Ascending aorta (tissue), 2 donors: Measurements from ENCODE around the gene MTSS2. TPM values are rescaled to one million over a fixed set of nuclear protein-coding genes. Genes with fewer than 3 reads are reported as not detected.
"Not testable (repeated sequence)": the region's sequence is repeated elsewhere in the genome, so short reads cannot be mapped to it uniquely, and the experiment has no call there.

Experiments used
- DNase-seq, 2 donors: peaks; one replicate each; pipeline ENCODE4 v3.0.0-alpha.2; 2019; ENCODE audit warnings: low spot score in 2 of 2
- H3K27ac ChIP-seq, 2 donors: fragments of 200-600 bp; sonication (generic); one replicate each; pipeline ENCODE4 v1.5.1; 2016 to 2017; ENCODE audit warnings: mild to moderate bottlenecking in 1 of 2
- H3K27me3 ChIP-seq: fragments of 200-600 bp; sonication (generic); one replicate; pipeline ENCODE4 v1.5.1; 2017
- H3K36me3 ChIP-seq, 2 donors: fragments of 200-600 bp; sonication (generic); one replicate each; pipeline ENCODE4 v1.5.1; 2016
- H3K4me1 ChIP-seq, 2 donors: fragments of 200-600 bp; sonication (generic); one replicate each; pipeline ENCODE4 v1.5.1; 2016 to 2017; ENCODE audit warnings: mild to moderate bottlenecking in 1 of 2
- H3K4me3 ChIP-seq, 2 donors: fragments of 200-600 bp; sonication (generic); one replicate each; pipeline ENCODE4 v1.5.1; 2016 to 2017; ENCODE audit warnings: mild to moderate bottlenecking in 1 of 2
- H3K9me3 ChIP-seq, 2 donors: fragments of 200-600 bp; sonication (generic); one replicate each; pipeline ENCODE4 v1.5.1; 2016
- CTCF ChIP-seq, 3 experiments: fragments of 200-600 bp in 2 of 3; fragments of 450-650 bp in 1 of 3; sonication (generic) in 2 of 3; IDR thresholded peaks; one replicate each; pipeline ENCODE4 v1.5.1; 2016 to 2019; ENCODE audit warnings: antibody characterized with exemption in 3 of 3, mild to moderate bottlenecking in 1 of 3, moderate library complexity in 1 of 3
- intact Hi-C: fragments of 100-400 bp; cut with DNase I; formaldehyde crosslinking; loops from one replicate; pipeline ENCODE4 v1.15.1; 2023
- total RNA-seq: library from RNA; depleted of rRNA; stranded (reverse); fragments of >200 nt; gene quantifications from one replicate; pipeline ENCODE4 v1.1.0, GENCODE V29; 2016

The MTSS2 gene
- total RNA-seq, 1 donor from 2014 or later: 98.6 TPM

GRCh38 chr16:70646260-70647241 is 39.3 kb downstream of the MTSS2 start, which contains the start of gene IL34:
Gene IL34 (plus strand): TSS chr16:70646559. CDS start chr16:70646948, 389 bp downstream.
- no peak for TF ChIP-seq CTCF (IDR thresholded peaks at IDR 0.05)

GRCh38 chr16:70644763-70645597 is 40.9 kb downstream of the MTSS2 start:
- Histone ChIP-seq H3K4me3 (no peak overlapping the region), H3K27ac (no peak overlapping the region), H3K9me3 (no peaks in the 10 kb centered on the region), H3K27me3 (no peaks in the 10 kb centered on the region), H3K36me3 (no peaks in the 10 kb centered on the region), H3K4me1 (peaks cover 6 to 21% of the 10 kb centered on the region in 2 donors)
- intact Hi-C loops: no loop called here
- no peak for DNase-seq
- TF ChIP-seq CTCF (IDR thresholded peaks at IDR 0.05): no peak

More at GRCh38 chr16:70646260-70647241, 39.3 kb downstream of the MTSS2 start, which contains the start of gene IL34:
- intact Hi-C loops: loop anchor here (2.0 kb wide), 1 partner anchor 70 kb away; no protein-coding TSS in a partner anchor
- H3K36me3 ChIP-seq: no peaks in the 10 kb centered on the region
- H3K27me3 ChIP-seq: no peaks in the 10 kb centered on the region
- DNase-seq: peak in 1 of 2 donors; percentile 77
- no peaks in the 10 kb centered on the region for H3K9me3 ChIP-seq
- H3K4me1 ChIP-seq: peaks cover 6 to 19% of the 10 kb centered on the region in 2 donors
- peak within 1 kb of the TSS; percentile 11 to 48 for H3K4me3 ChIP-seq
- H3K27ac ChIP-seq: peak within 1 kb of the TSS; percentile 77 to 78

GRCh38 chr16:70643264-70643663 is 42.6 kb downstream of the MTSS2 start:
- H3K4me1 ChIP-seq: peaks cover 6 to 26% of the 10 kb centered on the region in 2 donors
- H3K36me3 ChIP-seq, H3K27me3 ChIP-seq, H3K4me3 ChIP-seq, H3K9me3 ChIP-seq, H3K27ac ChIP-seq, intact Hi-C loops, DNase-seq: not testable (repeated sequence)

- Histone ChIP-seq H3K36me3 (no peaks in the 10 kb centered on the region), H3K27ac (no peak overlapping the region), H3K9me3 (no peaks in the 10 kb centered on the region), H3K4me1 (peaks cover 6 to 23% of the 10 kb centered on the region in 2 donors), H3K4me3 (no peak overlapping the region), H3K27me3 (no peaks in the 10 kb centered on the region)
- TF ChIP-seq CTCF (IDR thresholded peaks at IDR 0.05): no peak
- intact Hi-C loops: no loop called here
- no peak for DNase-seq
Observed at GRCh38 chr16:70642633-70643032, 43.2 kb downstream of the MTSS2 start.

- no peak overlapping the region for H3K4me3 ChIP-seq
- no peak for TF ChIP-seq CTCF (IDR thresholded peaks at IDR 0.05)
- no peaks in the 10 kb centered on the region for H3K36me3 ChIP-seq
- peaks cover 0 to 21% of the 10 kb centered on the region in 2 donors for H3K4me1 ChIP-seq
- peak in 1 of 2 donors; percentile 76 for DNase-seq
- intact Hi-C loops: no loop called here
- H3K9me3 ChIP-seq: no peaks in the 10 kb centered on the region
- H3K27ac ChIP-seq: peak overlapping the region; percentile 27 to 37
- H3K27me3 ChIP-seq: no peaks in the 10 kb centered on the region
Observed at GRCh38 chr16:70638814-70639792, 46.8 kb downstream of the MTSS2 start.

Other genes starting within 250 kb of the MTSS2 start
- gene ST3GAL2, start 247.0 kb downstream of the MTSS2 start, total RNA-seq: 52.3 TPM
- 54.5 TPM for gene FCSK, start 231.5 kb downstream of the MTSS2 start, total RNA-seq
- 59.1 TPM for gene COG4, start 162.5 kb downstream of the MTSS2 start, total RNA-seq
- 31.2 TPM for gene SF3B3, start 162.2 kb downstream of the MTSS2 start, total RNA-seq
- 116 TPM for gene IL34, start 39.5 kb downstream of the MTSS2 start, total RNA-seq
- 75.1 TPM for gene VAC14, start 115.1 kb upstream of the MTSS2 start, total RNA-seq